HG03575 (cell line): ENCODE data around the gene COX8A.

ENCODE experiments used
- ATAC-seq: cut with Tn5 transposase; IDR thresholded peaks from one replicate; pipeline ENCODE4 v1.9.1; 2021; ENCODE audit not compliant: unreplicated experiment, insufficient number of reproducible peaks, low FRiP score; ENCODE audit errors: extremely low read depth

Gene COX8A, protein sequence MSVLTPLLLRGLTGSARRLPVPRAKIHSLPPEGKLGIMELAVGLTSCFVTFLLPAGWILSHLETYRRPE

DNA sequence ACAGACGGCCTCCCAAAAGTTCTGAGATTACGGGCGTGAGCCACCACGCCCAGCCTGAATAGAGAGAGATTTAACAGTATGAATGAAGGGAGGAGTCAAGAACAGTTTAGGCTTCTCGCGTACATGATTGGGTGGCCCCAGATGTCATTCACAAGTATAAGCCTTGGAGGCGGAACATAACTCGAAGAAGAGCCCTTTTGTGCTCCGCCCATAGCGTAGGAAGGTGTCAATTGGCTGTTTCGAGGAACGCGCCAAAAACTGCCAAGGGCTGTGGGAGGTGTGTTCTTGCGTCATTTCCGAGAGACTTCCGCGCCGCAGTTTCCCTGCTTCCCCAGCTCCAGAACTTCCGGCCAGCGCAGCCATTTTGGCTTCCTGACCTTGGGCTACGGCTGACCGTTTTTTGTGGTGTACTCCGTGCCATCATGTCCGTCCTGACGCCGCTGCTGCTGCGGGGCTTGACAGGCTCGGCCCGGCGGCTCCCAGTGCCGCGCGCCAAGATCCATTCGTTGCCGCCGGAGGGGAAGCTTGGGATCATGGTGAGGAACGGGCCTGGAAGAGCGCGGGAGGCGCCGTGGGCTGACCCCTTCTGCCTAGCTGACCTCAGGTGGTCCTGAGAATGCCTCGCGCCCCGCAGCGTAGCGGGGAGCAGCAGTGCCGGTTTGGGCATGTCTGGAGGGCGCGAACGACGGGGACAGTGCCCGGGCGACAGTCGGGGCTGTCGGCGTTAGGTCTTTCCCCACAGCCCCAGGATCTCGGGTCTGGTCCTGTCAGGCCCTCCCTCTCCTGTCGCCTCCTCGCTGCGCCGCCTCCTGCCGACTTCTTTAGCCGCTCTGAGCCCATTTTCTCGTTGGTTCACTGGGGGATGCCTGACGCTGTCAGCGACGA lies at the start of gene COX8A:
TSS of gene COX8A (plus strand) at position 362 of the 885 bp plus-strand sequence. CDS start at position 423, 61 bp downstream.
- ATAC-seq, result peak; percentile 89

DNA sequence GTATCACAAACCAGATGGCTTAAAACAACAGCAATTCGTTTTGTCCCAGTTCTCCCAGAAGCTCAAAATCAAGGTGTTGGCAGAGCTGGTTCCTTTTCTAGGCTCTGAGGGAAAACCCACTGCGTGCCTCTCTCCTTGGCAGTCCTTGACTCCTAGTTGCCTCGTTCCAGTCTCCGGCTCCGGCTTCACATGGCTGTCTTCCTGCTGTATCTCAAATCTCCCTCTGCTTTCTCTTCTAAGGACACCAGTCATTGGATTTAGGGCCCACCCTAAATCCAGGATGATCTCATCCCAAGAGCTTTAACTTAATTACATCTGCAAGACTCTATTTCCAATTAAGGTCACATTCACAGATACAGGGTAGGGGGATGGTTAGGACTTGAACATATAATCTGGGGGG lies 44.8 kb upstream of the COX8A start:
- no peak for ATAC-seq

DNA sequence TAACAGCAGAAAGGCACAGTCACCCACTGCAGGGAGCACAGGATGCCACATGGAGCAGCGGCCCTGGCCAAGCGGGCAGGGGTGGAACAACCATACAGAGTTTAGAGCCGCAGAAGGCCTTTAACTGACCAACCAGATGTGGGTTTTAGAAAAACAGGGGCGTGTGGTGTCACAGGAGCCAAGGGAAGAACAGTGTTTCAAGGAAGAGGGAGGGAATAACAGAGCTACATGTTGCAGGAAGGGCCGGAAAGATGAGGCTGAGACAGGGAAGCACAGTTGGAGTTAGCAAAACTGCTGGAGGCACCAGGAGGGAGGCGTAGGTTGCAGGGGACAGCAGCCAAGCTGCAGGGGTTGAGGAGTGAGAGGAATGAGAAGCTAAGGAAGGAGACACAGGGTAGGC lies 43.4 kb upstream of the COX8A start:
- no peak for ATAC-seq

DNA sequence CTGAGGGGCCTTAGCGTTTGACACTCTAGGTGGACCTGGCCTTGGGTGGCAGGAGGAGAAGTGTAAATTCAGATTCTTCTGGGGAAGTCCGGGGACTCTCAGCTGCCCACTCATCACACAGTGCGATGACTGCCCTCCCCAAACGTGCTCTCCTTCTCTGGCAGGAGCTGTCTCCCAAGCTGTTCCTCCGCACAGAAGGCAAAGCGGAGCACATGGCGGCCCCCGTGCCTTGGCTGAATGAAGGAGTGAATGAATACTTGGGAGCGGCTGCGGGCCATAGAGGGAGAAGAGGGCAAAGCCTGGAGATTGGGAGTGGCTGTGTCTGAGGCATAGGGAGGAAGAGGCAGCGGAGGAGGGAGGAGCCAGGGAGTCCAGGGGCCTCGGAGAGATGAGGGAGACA lies 42.5 kb upstream of the COX8A start:
- no peak for ATAC-seq

DNA sequence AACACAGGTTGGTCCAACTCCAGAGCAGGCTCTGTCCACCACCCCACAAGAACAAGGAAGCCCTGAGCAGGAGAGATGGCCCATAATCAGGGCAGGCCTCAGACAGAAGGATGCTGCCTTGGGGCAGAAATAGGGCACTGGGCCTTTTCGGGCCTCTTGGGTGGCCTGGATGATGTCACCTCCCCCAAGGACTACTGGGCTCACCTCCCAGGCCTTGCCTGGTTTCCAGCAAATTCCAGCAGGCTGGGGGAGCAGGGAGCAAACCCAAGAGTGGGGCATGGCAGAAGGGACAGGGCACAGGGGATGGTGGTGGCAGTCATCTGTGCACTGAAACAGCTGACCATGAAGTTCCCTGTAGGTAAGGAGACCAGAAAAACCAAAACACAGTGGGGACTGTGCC lies 41.0 kb upstream of the COX8A start:
- no peak for ATAC-seq

DNA sequence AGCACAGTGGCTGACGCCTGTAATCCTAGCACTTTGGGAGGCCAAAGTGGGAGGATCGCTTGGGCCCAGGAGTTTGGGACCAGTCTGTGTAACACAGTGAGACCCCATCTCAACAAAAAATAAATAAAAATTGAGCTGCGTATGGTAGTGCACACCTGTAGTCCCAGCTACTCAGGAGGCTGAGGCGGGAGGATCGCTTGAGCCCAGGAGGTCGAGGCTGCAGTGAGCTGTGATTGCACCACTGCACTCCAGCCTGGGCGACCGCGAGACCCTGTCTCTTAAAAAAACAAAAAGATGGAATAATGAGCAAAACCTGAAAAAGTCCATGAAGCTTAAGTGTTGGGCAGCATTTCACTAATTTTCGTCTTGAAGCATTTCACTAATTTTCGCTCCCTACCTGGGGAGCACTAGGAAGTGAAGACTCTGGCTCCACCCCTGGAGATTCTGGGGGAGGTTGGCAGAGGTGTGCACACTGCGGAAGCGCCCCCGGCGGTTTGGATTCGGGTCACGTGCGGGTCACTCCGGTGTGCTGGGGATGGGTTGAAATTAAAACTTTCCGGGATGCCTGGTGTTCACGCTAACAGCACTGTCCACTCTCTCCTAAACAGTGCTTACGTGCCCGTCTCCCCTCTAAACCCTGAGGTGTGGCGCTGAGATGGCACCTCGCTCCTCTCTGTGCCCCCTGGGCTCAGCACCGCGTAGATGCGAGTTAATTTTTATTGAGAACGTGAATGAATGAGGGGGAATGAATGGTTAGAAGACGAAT lies 36.5 kb upstream of the COX8A start:
- peak; percentile 5 for ATAC-seq

DNA sequence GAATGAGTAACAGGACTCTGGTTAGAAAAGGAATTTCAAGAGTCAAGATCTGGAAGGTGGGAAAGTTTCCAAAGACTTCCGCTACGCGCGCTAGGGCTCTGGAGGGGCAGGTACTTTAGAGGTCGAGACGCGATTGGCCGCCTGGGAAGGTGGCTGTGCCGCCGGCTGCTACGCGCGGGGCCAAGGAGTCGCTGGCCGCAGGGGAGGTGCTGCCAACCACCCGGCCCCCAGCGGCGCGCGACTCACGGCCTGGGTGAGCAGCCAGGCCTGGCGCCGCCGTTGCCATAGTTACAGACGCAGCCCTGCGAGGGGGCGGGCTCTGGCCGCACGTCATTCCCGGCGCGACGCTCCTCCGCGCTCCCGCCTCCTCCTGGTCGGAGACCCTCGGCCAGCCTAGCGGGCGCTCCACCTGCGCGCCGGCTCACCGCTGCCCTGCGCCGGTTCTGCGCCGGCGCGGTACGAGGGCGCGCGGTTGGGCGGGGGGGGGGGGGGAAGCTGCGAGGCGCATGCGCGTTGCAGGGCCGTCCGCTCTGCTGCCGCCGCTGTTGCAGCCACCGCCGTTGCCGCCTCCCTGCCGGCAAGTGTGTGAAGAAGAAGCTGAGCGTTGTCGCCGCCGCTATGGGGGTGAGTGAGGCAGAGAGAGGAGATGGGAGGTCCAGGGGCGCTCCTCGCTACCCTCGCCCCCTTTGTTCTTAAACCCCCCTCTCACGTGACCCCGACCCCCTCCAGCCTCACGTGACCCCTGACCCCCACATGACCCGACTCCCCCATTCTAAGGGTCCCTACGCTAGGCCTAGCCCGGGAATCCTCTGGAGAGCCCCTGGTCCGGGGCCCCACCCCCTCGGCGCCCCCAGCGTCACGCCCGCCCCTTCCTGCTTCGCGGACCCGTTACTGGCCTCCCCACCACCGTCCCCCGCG lies 35.7 kb upstream of the COX8A start, which contains the start of gene NAA40:
TSS of gene NAA40 (plus strand) at position 524 of the 918 bp plus-strand sequence. CDS start at position 619, 95 bp downstream.
- peak; percentile 49 for ATAC-seq

DNA sequence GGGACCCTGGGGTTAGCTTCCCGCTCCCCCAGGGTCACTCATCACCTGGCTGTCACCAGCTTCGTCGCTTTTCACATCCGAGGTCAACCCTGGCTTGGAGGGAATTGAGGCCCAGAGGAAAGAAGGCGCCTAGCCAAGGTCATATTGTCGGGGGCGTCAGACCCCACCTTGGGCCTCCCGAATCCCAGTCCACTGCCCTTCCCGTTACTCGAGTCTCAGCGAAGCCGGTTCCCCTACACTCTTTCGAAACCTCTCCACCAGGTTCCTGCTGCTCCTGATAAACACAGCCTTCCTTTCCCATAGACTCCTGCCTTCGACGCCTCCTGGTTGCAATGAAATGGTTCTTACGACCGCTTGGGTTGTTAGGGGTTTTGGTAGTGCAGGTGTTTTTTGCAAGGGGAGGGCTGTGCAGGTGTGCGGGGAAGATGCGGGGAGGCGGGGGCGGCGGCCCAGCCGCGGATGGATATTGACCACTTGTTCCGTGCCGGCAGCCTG lies 35.0 kb upstream of the COX8A start:
- no peak for ATAC-seq

DNA sequence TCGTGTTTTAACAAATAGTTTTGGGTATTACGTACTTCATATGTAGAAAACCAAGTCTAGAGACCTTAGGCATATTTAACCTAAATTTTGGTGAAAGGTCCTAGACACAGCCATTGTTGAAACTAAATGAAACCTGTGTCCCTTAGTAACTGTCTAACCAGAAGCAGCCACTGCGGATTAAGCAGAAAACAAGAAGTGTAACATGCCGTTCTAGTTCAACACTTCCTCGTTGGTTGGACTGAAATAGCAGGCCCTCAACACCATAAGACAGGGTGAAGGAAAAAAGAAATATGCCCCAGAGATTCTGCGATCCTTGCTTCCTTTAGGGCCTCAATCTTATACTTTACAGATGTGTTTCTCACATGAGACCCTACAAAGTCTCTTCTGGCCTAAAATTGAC lies 33.6 kb upstream of the COX8A start:
- no peak for ATAC-seq

DNA sequence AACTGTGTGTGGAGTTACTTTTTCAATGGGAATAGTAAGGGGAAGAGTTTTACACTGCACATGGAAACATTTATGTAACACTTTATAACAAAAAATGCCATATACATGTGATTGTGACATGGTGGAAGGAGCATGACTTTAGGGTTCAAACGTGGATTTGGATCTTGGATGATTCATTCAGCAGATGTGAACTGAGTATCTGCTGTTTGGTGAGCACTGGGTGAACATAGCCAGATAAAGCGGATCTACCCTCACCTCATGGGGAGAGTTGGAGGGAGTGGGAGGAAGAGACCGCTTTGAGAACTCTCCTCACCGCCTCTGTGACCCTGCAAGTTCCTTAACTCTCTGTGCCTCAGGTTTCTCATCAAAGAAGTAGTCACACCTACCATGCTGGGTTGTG lies 32.5 kb upstream of the COX8A start:
- no peak for ATAC-seq

DNA sequence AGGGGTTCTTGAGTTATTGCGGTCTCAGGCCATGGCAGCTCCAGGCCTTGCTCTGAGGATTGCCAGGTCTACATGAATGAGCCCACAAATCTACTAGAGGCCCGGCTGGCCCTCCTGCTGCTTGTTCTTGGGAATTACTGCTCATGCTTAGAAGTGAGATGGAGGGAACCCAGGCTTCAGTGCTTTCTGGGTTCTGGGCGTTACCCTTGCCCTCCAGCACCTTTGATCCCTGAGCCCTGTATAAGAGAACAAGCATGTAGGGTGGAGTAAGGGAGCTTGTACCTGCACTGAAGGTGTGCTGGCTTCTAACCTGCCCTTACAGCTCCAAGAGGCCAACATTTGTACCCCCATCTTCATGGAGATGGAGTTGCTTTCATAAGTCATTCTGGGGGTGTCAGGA lies 31.6 kb upstream of the COX8A start:
- no peak for ATAC-seq

DNA sequence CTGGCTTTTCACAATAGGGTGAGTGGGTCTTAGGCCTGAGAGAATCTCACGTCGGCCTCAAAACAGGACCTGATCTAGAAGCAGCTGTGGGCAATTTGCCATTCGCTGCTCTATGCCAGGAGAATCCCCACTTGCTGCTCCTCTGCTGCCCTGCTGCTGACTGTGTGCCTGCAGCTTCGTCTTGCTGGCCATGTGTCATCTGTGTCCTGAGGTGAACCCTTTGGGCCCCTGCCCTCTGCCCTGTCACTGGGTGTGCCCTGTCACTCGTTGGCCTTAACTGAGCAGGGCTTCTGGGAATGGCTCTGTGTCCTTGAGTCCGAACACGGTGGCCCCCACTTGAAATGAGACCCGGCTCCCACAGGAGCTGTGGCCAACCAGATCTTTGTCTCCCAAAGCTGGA lies 29.4 kb upstream of the COX8A start:
- ATAC-seq, result no peak

DNA sequence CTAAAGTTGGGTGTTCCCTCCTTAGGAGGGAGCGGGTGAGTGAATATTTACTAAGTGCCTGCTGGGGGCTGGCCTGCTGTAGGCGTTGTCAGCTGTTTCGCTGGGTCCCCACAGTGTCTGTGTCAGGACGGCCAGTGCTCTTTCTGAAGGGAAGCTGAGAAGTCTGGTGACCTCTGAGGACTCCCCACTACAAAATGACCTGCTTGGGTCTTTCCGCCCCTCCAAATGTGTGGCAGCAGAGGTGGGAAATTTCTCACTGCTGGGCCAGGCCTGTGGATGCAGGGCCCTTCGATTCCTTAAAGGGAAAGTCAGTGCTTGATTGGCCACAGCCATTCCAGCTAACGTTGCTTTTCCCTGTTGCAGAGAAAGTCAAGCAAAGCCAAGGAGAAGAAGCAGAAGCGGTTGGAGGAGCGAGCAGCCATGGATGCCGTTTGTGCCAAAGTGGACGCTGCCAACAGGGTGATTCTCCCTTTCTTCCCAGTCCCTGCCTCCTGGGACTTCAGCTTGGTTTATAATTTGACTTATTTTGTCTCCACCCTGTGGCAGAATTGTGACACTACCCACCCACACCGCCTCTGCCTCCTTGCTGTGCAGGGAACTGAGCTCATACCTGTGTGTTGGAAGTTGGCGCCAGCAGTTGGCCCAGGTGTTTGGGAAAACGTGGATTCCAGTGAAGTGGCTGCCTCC lies 28.8 kb upstream of the COX8A start:
- ATAC-seq, result no peak

DNA sequence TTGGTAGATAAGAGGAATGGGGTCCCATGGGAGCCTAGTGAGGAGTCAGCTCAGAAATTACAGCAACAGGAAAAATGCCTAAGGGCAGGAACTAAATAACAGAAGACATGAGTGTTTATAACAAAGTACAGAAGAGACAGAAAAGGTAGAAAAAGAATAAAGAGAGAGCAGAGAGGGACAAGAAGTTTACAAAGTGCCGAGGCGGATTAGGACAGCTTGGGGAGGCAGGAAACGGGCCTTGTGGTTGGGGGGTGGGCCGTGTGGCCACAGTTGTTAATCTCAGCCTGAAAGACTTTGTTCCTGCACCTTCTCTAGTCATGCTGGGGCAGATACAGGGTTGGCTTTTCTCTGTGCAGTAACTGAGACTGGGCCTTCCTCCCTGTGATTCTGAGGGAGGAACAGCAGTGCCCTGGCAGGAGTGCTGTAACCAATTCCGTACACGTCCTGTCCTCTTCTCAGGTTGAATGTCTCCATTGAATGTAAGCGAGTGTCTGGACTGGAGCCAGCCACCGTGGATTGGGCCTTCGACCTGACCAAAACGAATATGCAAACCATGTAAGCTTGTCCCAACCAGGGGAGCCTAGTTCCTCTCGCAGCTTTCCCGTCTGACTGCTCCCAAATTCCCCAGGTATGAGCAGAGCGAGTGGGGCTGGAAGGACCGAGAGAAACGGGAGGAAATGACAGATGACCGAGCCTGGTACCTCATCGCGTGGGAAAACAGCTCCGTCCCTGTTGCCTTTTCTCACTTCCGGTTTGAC lies 22.5 kb upstream of the COX8A start:
- ATAC-seq, result no peak

DNA sequence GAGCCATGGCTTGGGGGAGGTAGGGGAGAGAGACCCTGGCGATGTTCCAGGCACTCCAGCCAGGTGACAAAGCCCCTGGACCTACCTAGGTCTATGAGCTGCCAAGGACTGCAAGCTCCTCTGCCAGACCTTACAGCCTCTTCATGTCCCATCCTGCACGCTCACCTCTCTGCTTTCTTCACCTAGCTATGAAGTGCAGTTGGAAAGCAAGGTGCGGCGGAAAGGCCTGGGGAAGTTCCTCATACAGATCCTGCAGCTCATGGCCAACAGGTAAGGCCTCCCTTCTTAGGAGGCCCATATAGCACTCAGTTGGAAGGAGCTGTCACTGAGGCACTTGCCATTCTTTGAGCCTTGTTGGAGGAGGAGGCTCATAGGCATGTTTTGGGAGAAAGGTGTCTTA lies 21.9 kb upstream of the COX8A start:
- ATAC-seq, result no peak

DNA sequence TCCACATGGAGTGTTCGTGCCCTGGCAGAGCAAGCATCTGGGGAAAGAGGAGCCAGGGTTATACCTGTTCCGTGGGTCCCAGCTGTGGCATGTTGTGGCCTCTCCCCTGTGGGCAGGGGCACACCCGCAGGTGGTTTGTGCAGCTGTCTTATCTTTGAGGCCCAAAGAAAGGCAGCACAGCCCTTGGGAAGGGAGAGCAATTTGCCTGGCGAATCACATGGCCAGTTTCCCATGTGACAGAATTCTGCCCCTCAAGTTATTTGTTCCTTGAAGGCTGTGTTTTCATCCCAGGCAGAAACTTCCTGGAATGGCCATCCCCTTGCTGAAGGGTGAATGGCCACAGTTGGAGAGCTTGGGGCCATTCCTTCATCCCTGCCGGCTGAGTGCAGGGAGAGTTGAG lies 16.4 kb upstream of the COX8A start:
- no peak for ATAC-seq

DNA sequence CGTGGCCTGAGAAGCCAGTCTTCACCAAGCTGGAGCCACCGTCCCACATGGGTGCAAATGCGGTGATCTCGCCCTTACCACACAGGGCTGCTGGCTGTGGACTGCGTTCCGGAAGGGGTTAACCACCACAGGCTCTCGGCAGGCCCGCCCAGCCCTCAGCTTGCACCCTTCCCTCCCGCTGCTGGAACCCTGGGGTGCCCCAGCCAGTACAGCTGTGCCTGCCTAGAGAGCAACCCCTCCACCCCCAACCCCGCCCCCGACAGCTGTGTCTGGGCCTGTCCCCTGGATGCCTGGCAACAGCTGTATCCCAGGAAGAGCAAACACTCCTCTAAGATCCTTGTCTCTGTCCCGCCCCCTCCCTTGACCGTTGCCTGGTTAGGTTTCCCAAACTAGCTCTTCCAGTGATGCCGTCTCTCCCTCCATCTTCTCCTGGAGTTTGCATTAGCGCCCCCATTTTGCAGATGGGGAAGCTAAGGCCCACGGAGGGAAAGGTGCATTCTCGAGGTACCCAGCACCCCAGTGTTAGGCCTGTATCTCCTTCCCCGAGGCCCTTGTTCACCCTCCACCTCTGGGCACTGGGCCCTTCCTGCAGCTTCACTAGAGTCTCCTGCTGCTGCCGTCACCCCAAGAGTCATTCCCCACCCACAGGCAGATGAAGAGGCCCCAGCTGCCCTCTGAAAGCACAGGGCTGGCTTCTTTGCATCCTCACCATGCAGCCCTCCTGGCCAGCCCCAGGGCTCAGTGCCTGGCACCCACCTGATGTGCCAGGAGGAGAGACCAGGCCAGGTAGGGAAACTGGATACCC lies 12.6 kb upstream of the COX8A start:
- ATAC-seq, result no peak
